Ovary (tissue), 9 donors: Measurements from ENCODE around the gene KLC3. TPM values are rescaled to one million over a fixed set of nuclear protein-coding genes. Genes with fewer than 3 reads are reported as not detected.

Experiments used
- DNase-seq, 5 donors: peaks; one replicate each; pipeline ENCODE4 v3.0.0-alpha.2; 2019 to 2020
- H3K27ac ChIP-seq, 2 donors: fragments of 200-600 bp; one replicate each; pipeline versions ENCODE4 v1.5.1 to v1.8.0; 2019 to 2022
- H3K27me3 ChIP-seq: fragments of 200-600 bp; one replicate; pipeline ENCODE4 v1.8.0; 2022
- H3K36me3 ChIP-seq: fragments of 200-600 bp; sonication (generic); one replicate; pipeline ENCODE4 v1.5.1; 2019
- H3K4me1 ChIP-seq: one replicate; pipeline ENCODE4 v1.8.1; 2013; ENCODE audit warnings: mild to moderate bottlenecking, moderate library complexity; ENCODE audit not compliant: insufficient read depth
- H3K4me3 ChIP-seq: fragments of 200-600 bp; sonication (generic); one replicate; pipeline ENCODE4 v1.5.1; 2017
- H3K9me3 ChIP-seq, 2 donors: fragments of 200-600 bp in 1 of 2; sonication (generic) in 1 of 2; one replicate each; pipeline versions ENCODE4 v1.5.1 to v1.8.1; 2013 to 2019; ENCODE audit warnings: mild to moderate bottlenecking in 1 of 2, moderate library complexity in 1 of 2
- CTCF ChIP-seq, 3 donors: fragments of 450-650 bp in 2 of 3; fragments of 200-600 bp in 1 of 3; IDR thresholded peaks; one replicate each; pipeline versions ENCODE4 v1.5.1 to v1.8.0; 2016 to 2022; ENCODE audit warnings: antibody characterized with exemption in 3 of 3, mild to moderate bottlenecking in 1 of 3
- EP300 ChIP-seq: sonication (generic); formaldehyde crosslinking; IDR thresholded peaks from one replicate; pipeline ENCODE4 v1.6.1; 2017; ENCODE audit warnings: antibody characterized with exemption
- POLR2A ChIP-seq: fragments of 450-650 bp; IDR thresholded peaks from one replicate; pipeline ENCODE4 v1.6.1; 2017; ENCODE audit warnings: antibody characterized with exemption, mild to moderate bottlenecking, moderate library complexity
- WGBS, 3 donors: extraction: QIAGEN DNeasy Blood & Tissue Kit in 1 of 3; methylation state at CpG; one replicate each; pipeline versions ENCODE4 v1.1.5 to v1.1.7; 2013 to 2017; 5-methylcytosine and 5-hydroxymethylcytosine counted together
- intact Hi-C, 4 donors: fragments of 100-400 bp; cut with DNase I; formaldehyde crosslinking; loops; one replicate each; pipeline versions ENCODE4 v1.11.0 to v1.15.1; 2022 to 2023
- polyA plus RNA-seq, 2 donors: library from polyadenylated mRNA; stranded (reverse); fragments of 200-250 nt in 1 of 2; fragments of 350-450 nt in 1 of 2; fragmentation: Illumina TruSeq in 1 of 2; extraction: RNeasy Lipid Tissue Mini Kit (QIAGEN cat#74804) in 1 of 2; gene quantifications; one replicate each; pipeline ENCODE4 v1.2.3, GENCODE V29; 2013 to 2014
- total RNA-seq, 7 donors: library from RNA; depleted of rRNA in 2 of 7; stranded (reverse); fragments of >200 nt in 2 of 7; fragmentation: NEBNext Ultra II Directional in 3 of 7; extraction: Animal tissue kit (Norgen Biotek cat#: 25700) in 3 of 7; gene quantifications; one replicate each; pipeline versions ENCODE4 v1.1.0 to v1.2.4, GENCODE V29; 2016 to 2023
- donor health status: DM: no; HTN: no; CAD: no; lungs with moderate emphysema.
- donor health status: DM: no; HTN: no; CAD: no.
- donor health status: Bipolar disorder and iron deficiency.
- donor health status: DM: yes; HTN: yes; CAD: no.
- donor health status: DM: no; HTN: no; CAD: no.
- donor health status: DM: yes; HTN: yes; CAD: no.

Gene KLC3
- total and polyA plus RNA-seq, 9 donors: 0.30 to 7.1 (median 0.36) TPM; not detected in 5

GRCh38 chr19:45336696-45337251, 3.8 kb upstream of the KLC3 start:
- H3K4me1 ChIP-seq: no peaks in the 10 kb centered on the region
- no peaks in the 10 kb centered on the region for H3K27me3 ChIP-seq
- WGBS, 3 donors: 42 to 55% (median 54%) methylated on average over 11 of the region's 11 CpGs
- intact Hi-C loops: no loop called here
- no peak overlapping the region for H3K27ac ChIP-seq
- H3K4me3 ChIP-seq: no peak overlapping the region
- no peak for DNase-seq
- H3K9me3 ChIP-seq: no peaks in the 10 kb centered on the region
- no peaks in the 10 kb centered on the region for H3K36me3 ChIP-seq
- TF ChIP-seq POLR2A (no peak), EP300 (no peak), CTCF (IDR thresholded peaks at IDR 0.05) (no peak)

GRCh38 chr19:45339629-45340028, 921 bp upstream of the KLC3 start:
- no peaks in the 10 kb centered on the region for H3K27me3 ChIP-seq
- 65 to 79% (median 77%) methylated on average over 6 of the region's 6 CpGs for WGBS, 3 donors
- intact Hi-C loops: no loop called here
- H3K36me3 ChIP-seq: no peaks in the 10 kb centered on the region
- H3K4me3 ChIP-seq: no peak overlapping the region
- no peak overlapping the region for H3K27ac ChIP-seq
- no peaks in the 10 kb centered on the region for H3K9me3 ChIP-seq
- H3K4me1 ChIP-seq: no peaks in the 10 kb centered on the region
- DNase-seq: no peak
- TF ChIP-seq POLR2A (no peak), EP300 (no peak), CTCF (IDR thresholded peaks at IDR 0.05) (no peak)

- no peaks in the 10 kb centered on the region for H3K27me3 ChIP-seq
- intact Hi-C loops: no loop called here
- DNase-seq: no peak
- 10 to 13% (median 13%) methylated on average over 19 to 25 of the region's 25 CpGs for WGBS, 3 donors
- TF ChIP-seq CTCF (IDR thresholded peaks at IDR 0.05) (no peak), POLR2A (no peak), EP300 (no peak)
- no peaks in the 10 kb centered on the region for H3K9me3 ChIP-seq
- H3K4me3 ChIP-seq: no peak overlapping the region
- no peaks in the 10 kb centered on the region for H3K36me3 ChIP-seq
- no peak overlapping the region for H3K27ac ChIP-seq
- no peaks in the 10 kb centered on the region for H3K4me1 ChIP-seq
These were observed 426 bp downstream of the KLC3 start for GRCh38 chr19:45340899-45341453.

GRCh38 chr19:45342911-45343310, 2.4 kb downstream of the KLC3 start:
- no peaks in the 10 kb centered on the region for H3K9me3 ChIP-seq
- no peak overlapping the region for H3K4me3 ChIP-seq
- DNase-seq: no peak
- intact Hi-C loops: no loop called here
- TF ChIP-seq EP300: no peak
- no peak for TF ChIP-seq CTCF (IDR thresholded peaks at IDR 0.05)
- TF ChIP-seq POLR2A: no peak
- no peak overlapping the region for H3K27ac ChIP-seq
- H3K36me3 ChIP-seq: no peaks in the 10 kb centered on the region
- H3K27me3 ChIP-seq: peaks cover 2% of the 10 kb centered on the region
- no peaks in the 10 kb centered on the region for H3K4me1 ChIP-seq
- WGBS, 3 donors: 56 to 60% (median 60%) methylated on average over 13 of the region's 13 CpGs
